MG63 (cell line): Measurements from ENCODE around the gene PRKAG1. TPM values are rescaled to one million over a fixed set of nuclear protein-coding genes. Genes with fewer than 3 reads are reported as not detected.

Experiments used
- DNase-seq: peaks from one replicate; pipeline ENCODE4 v3.0.0-alpha.2; 2020
- H3K27me3 ChIP-seq: fragments of 250-450 bp; sonication (Bioruptor Pico); 2 replicates; pipeline ENCODE4 v1.5.1; 2020; ENCODE audit warnings: mild to moderate bottlenecking, moderate library complexity
- H3K36me3 ChIP-seq: fragments of 250-450 bp; sonication (Bioruptor Pico); 2 replicates; pipeline ENCODE4 v1.5.1; 2020; ENCODE audit warnings: mild to moderate bottlenecking, moderate library complexity
- H3K4me3 ChIP-seq: fragments of 250-450 bp; sonication (Bioruptor Pico); 2 replicates; pipeline ENCODE4 v1.5.1; 2020; ENCODE audit warnings: mild to moderate bottlenecking, moderate library complexity
- H3K9me3 ChIP-seq: fragments of 250-450 bp; sonication (Bioruptor Pico); 2 replicates; pipeline ENCODE4 v1.5.1; 2020; ENCODE audit warnings: mild to moderate bottlenecking, moderate library complexity
- total RNA-seq: library from RNA; depleted of rRNA; stranded (reverse); fragments of >200 nt; shearing (Covaris generic); gene quantifications from 2 replicates; pipeline ENCODE4 v1.2.3, GENCODE V29; 2014; ENCODE audit warnings: low replicate concordance

PRKAG1 gene
- total RNA-seq, 1 experiment from 2014 or later = 102 TPM

- Histone ChIP-seq H3K27me3 (no peaks in the 10 kb centered on the region), H3K4me3 (no peak overlapping the region), H3K9me3 (no peaks in the 10 kb centered on the region), H3K36me3 (peaks cover 88% of the 10 kb centered on the region)
- DNase-seq = no peak
Observed at GRCh38 chr12:49038291-49038955, 19.8 kb upstream of the PRKAG1 start.

DNA sequence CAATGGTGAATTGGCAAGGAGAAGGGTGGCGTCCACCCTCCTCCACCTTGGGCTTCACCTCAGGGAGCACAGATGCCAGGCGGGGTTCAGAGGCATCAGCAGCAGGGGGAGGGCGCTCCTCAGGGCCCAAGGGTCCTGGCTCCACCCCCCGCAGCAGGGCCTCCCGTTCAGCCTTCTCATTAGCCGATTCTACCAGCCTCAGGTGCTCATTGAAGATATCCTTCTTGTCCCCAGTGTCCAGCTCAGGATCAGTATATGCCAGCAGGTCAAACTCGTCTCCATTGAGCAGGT, 19.3 kb upstream of the PRKAG1 start:
- Histone ChIP-seq H3K27me3 (no peaks in the 10 kb centered on the region), H3K4me3 (no peak overlapping the region), H3K36me3 (peaks cover 87% of the 10 kb centered on the region), H3K9me3 (no peaks in the 10 kb centered on the region)
- no peak for DNase-seq

- H3K36me3 ChIP-seq = peaks cover 87% of the 10 kb centered on the region
- no peaks in the 10 kb centered on the region for H3K27me3 ChIP-seq
Observed at GRCh38 chr12:49037111-49037946, 18.8 kb upstream of the PRKAG1 start.

GRCh38 chr12:49036029-49036428, 17.5 kb upstream of the PRKAG1 start:
- Histone ChIP-seq H3K27me3 (no peaks in the 10 kb centered on the region), H3K9me3 (no peaks in the 10 kb centered on the region), H3K36me3 (peaks cover 91% of the 10 kb centered on the region), H3K4me3 (no peak overlapping the region)
- DNase-seq = no peak

More at GRCh38 chr12:49037111-49037946, 18.8 kb upstream of the PRKAG1 start:
- DNase-seq = no peak
- Histone ChIP-seq H3K9me3 (no peaks in the 10 kb centered on the region), H3K4me3 (no peak overlapping the region)

- no peak for DNase-seq
- Histone ChIP-seq H3K4me3 (no peak overlapping the region), H3K36me3 (peaks cover 88% of the 10 kb centered on the region), H3K27me3 (no peaks in the 10 kb centered on the region), H3K9me3 (no peaks in the 10 kb centered on the region)
Observed at GRCh38 chr12:49034286-49034622, 15.7 kb upstream of the PRKAG1 start.

- no peak overlapping the region for H3K4me3 ChIP-seq
- no peaks in the 10 kb centered on the region for H3K27me3 ChIP-seq
- H3K9me3 ChIP-seq = no peaks in the 10 kb centered on the region
- H3K36me3 ChIP-seq = peaks cover 88% of the 10 kb centered on the region
- no peak for DNase-seq
Observed at GRCh38 chr12:49033611-49034285, 15.2 kb upstream of the PRKAG1 start.

DNA sequence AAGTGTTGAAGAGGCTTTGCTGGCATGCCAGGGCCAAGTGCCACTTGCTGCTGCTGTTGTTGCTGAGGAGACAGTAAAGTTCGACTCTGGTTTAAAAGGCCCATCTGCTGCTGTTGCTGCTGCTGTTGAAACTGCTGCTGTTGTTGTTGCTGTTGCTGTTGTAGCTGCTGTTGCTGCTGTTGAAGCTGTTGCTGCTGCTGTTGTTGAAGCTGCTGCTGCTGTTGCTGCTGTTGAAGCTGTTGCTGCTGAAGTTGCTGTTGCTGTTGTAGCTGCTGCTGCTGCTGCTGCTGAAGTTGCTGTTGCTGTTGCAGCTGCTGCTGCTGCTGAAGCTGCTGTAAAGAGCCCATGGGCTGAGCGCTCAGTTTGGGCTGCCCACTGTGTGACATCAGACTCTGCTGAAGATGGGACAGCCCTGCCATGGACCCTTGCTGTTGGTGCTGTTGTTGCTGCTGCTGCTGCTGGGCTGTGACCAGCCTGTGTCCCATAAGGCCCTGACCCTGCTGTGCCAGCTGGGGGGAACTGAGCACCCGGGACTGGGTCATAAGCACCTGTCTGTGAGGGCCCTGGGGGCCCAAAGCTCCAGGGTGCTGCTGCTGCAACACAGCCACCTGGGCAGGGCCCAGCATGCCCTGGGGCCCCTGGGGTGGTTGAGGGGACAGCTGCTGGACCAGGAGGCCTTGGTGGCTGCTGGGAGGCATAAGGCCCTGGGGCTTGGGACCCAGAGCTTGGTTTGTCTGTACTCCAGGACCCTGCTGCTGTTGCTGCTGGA, 14.3 kb upstream of the PRKAG1 start:
- DNase-seq = no peak
- Histone ChIP-seq H3K36me3 (peaks cover 89% of the 10 kb centered on the region), H3K9me3 (no peaks in the 10 kb centered on the region), H3K4me3 (no peak overlapping the region), H3K27me3 (no peaks in the 10 kb centered on the region)

DNA sequence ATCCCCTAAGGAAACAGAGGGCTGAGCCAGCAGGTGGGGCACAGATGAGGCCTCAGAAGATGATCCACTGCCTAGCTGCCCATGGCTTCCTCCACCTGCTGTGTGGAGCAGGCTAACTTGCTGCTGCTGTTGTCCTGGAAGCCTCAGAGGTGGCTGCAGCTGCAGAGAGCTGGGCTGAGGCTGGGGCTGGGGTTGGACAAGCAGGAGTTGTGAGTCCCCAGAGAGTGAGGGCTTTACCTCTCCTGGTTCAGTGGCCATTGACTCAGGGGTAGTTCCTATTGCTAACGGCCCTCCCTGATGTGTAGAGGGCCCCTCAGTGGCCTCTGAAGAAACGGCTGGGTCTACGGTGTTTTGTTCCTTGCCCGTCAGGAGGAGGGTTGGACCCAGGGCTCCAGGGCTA, 13.7 kb upstream of the PRKAG1 start:
- DNase-seq = no peak
- Histone ChIP-seq H3K27me3 (no peaks in the 10 kb centered on the region), H3K9me3 (no peaks in the 10 kb centered on the region), H3K4me3 (no peak overlapping the region), H3K36me3 (peaks cover 88% of the 10 kb centered on the region)

GRCh38 chr12:49031573-49032161, 13.1 kb upstream of the PRKAG1 start:
- H3K4me3 ChIP-seq = no peak overlapping the region
- H3K36me3 ChIP-seq = peaks cover 82% of the 10 kb centered on the region
- H3K9me3 ChIP-seq = no peaks in the 10 kb centered on the region
- DNase-seq = no peak
- H3K27me3 ChIP-seq = no peaks in the 10 kb centered on the region

GRCh38 chr12:49030714-49031572, 12.4 kb upstream of the PRKAG1 start:
- Histone ChIP-seq H3K36me3 (peaks cover 81% of the 10 kb centered on the region), H3K4me3 (no peak overlapping the region), H3K27me3 (no peaks in the 10 kb centered on the region), H3K9me3 (no peaks in the 10 kb centered on the region)
- no peak for DNase-seq

- H3K36me3 ChIP-seq = peaks cover 82% of the 10 kb centered on the region
- no peaks in the 10 kb centered on the region for H3K9me3 ChIP-seq
- no peaks in the 10 kb centered on the region for H3K27me3 ChIP-seq
- no peak for DNase-seq
- no peak overlapping the region for H3K4me3 ChIP-seq
Observed at GRCh38 chr12:49030119-49030518, 11.5 kb upstream of the PRKAG1 start.

DNA sequence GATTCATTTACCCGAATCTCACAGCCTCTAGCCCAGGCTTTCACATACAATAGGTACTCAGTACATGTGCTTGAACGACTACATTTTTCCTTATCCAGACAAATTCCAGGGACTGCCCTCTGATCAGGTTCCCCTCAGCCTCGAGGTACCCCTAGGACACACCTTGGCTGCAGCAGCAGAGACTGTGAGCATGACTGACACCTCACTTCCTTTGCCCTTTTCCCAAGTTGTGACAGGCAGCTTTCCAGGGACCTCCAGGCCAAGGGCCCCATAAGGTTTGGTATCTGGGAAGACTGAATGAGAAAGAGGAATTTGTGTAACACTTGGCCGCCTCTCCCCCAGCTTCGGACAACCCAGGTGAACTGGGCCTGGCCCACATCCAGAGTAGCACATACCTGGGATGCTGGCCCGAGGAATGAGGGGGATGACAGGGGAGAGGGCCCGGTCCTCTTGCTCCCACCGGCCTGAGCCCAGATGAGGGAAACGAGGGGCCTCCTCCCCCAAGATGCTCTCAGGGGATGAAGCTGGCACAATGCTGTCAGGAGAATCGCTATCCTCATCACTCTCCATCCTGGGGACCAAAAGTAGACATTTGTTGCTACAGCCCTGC, 10.2 kb upstream of the PRKAG1 start:
- H3K36me3 ChIP-seq = peaks cover 80% of the 10 kb centered on the region
- no peaks in the 10 kb centered on the region for H3K27me3 ChIP-seq
- H3K4me3 ChIP-seq = no peak overlapping the region
- H3K9me3 ChIP-seq = no peaks in the 10 kb centered on the region
- no peak for DNase-seq

DNA sequence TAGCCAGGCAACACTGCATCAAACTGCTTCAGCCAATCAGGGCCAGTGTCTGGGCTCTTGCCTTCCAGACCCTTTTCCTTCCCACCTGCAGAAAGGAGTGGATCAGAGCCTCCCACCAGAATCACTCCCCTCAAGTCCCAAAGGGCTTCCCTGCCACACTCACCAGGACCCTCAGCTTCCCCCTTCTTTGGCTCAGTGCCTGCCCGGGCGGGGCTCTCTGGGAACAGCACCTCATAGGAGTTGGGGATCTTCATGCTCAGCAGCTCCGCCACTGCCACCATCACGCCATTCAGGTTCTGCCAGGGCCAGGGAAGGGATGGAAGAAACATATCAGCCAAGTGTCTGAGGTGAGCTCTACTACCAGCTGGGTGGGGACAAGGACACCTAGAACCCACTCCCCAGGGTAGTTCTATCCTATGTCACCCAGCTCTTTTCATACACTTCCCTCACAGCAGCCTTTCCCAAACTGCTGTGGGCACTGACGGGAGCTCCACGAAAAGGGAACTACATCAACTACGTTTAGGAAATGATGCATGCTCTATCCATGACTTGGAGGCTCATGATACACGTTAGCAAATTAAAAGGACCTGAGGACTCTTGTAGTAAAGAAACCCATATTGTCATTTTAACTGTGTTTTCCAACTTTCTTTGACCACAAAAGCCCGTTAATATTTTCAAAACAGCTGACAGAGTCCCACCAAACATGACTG, 9.4 kb upstream of the PRKAG1 start:
- Histone ChIP-seq H3K4me3 (no peak overlapping the region), H3K36me3 (peaks cover 81% of the 10 kb centered on the region), H3K27me3 (no peaks in the 10 kb centered on the region), H3K9me3 (no peaks in the 10 kb centered on the region)
- no peak for DNase-seq

- Histone ChIP-seq H3K27me3 (no peaks in the 10 kb centered on the region), H3K4me3 (no peak overlapping the region), H3K9me3 (no peaks in the 10 kb centered on the region), H3K36me3 (peaks cover 70% of the 10 kb centered on the region)
- no peak for DNase-seq
Observed at GRCh38 chr12:49026678-49027480, 8.3 kb upstream of the PRKAG1 start.
